Measurements from ENCODE around the gene TUT4. TPM values are rescaled to one million over a fixed set of nuclear protein-coding genes. Genes with fewer than 3 reads are reported as not detected.

The TUT4 gene
- total RNA-seq, 4 donors from 2014 or later, result 56.9 to 232 (median 67.9) TPM

GRCh38 chr1:52506920-52507546, 45.9 kb downstream of the TUT4 start:
- H3K36me3 ChIP-seq, result peaks cover 11% of the 10 kb centered on the region
- TF ChIP-seq POLR2A (IDR thresholded peaks at IDR 0.05) (no peak), POLR2AphosphoS5 (IDR thresholded peaks at IDR 0.05) (no peak), EP300 (IDR thresholded peaks at IDR 0.05) (no peak)
- TF ChIP-seq, protein P1, sequence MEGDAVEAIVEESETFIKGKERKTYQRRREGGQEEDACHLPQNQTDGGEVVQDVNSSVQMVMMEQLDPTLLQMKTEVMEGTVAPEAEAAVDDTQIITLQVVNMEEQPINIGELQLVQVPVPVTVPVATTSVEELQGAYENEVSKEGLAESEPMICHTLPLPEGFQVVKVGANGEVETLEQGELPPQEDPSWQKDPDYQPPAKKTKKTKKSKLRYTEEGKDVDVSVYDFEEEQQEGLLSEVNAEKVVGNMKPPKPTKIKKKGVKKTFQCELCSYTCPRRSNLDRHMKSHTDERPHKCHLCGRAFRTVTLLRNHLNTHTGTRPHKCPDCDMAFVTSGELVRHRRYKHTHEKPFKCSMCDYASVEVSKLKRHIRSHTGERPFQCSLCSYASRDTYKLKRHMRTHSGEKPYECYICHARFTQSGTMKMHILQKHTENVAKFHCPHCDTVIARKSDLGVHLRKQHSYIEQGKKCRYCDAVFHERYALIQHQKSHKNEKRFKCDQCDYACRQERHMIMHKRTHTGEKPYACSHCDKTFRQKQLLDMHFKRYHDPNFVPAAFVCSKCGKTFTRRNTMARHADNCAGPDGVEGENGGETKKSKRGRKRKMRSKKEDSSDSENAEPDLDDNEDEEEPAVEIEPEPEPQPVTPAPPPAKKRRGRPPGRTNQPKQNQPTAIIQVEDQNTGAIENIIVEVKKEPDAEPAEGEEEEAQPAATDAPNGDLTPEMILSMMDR (IDR thresholded peaks at IDR 0.05), result no peak
- H3K4me1 ChIP-seq, result no peaks in the 10 kb centered on the region
- H3K27ac ChIP-seq, result no peak overlapping the region
- no peaks in the 10 kb centered on the region for H3K27me3 ChIP-seq
- DNase-seq (ENCODE audit: low spot score in 2 of 2), result no peak
- no peaks in the 10 kb centered on the region for H3K9me3 ChIP-seq
- WGBS, result 63% methylated on average over 3 of the region's 3 CpGs
- H3K4me3 ChIP-seq, result no peak overlapping the region

- H3K4me3 ChIP-seq, result no peak overlapping the region
- no peaks in the 10 kb centered on the region for H3K4me1 ChIP-seq
- H3K9me3 ChIP-seq, result no peaks in the 10 kb centered on the region
- TF ChIP-seq EP300 (IDR thresholded peaks at IDR 0.05) (no peak), POLR2AphosphoS5 (IDR thresholded peaks at IDR 0.05) (no peak), POLR2A (IDR thresholded peaks at IDR 0.05) (no peak)
- TF ChIP-seq, protein P1 (IDR thresholded peaks at IDR 0.05), result no peak
- H3K27me3 ChIP-seq, result no peaks in the 10 kb centered on the region
- DNase-seq (ENCODE audit: low spot score in 2 of 2), result no peak
- WGBS, result 99% methylated on average over 3 of the region's 3 CpGs
- no peak overlapping the region for H3K27ac ChIP-seq
- H3K36me3 ChIP-seq, result peaks cover 11% of the 10 kb centered on the region
Measured at GRCh38 chr1:52506349-52506748, 46.5 kb downstream of the TUT4 start.

- no peak for TF ChIP-seq EP300 (IDR thresholded peaks at IDR 0.05)
- no peak for TF ChIP-seq POLR2AphosphoS5 (IDR thresholded peaks at IDR 0.05)
- TF ChIP-seq POLR2A (IDR thresholded peaks at IDR 0.05), result no peak
- TF ChIP-seq, protein P1 (IDR thresholded peaks at IDR 0.05), result no peak
- WGBS, result 95% methylated on average over 1 of the region's 1 CpG
Measured at GRCh38 chr1:52504720-52505119, 48.2 kb downstream of the TUT4 start.

DNA sequence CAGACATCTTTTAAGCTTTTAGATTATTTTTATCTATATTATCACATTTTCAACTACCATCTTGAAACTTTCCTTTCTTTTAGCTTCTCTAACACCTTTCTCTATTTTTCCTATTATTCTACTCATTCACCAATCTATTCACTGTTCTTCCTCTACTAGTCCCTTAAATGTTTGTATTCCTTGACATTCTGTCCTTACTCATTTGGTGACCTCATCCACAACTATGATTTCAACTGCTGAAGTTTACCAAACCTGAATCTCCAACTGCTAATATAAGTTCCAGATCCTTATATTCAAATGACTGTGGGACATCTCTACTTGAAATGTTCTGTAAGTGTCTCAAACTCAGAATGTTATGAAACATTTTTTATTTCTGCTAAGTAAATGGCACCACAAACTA, 49.2 kb downstream of the TUT4 start:
- Histone ChIP-seq H3K36me3 (peaks cover 13% of the 10 kb centered on the region), H3K9me3 (no peaks in the 10 kb centered on the region), H3K4me1 (no peaks in the 10 kb centered on the region), H3K27me3 (no peaks in the 10 kb centered on the region), H3K4me3 (no peak overlapping the region), H3K27ac (no peak overlapping the region)
- no peak for DNase-seq (ENCODE audit: low spot score in 2 of 2)
- TF ChIP-seq, protein P1 (IDR thresholded peaks at IDR 0.05), result no peak
- TF ChIP-seq POLR2AphosphoS5 (IDR thresholded peaks at IDR 0.05) (no peak), EP300 (IDR thresholded peaks at IDR 0.05) (no peak), POLR2A (IDR thresholded peaks at IDR 0.05) (no peak)

More at GRCh38 chr1:52504720-52505119, 48.2 kb downstream of the TUT4 start:
- Histone ChIP-seq H3K4me3 (no peak overlapping the region), H3K9me3 (no peaks in the 10 kb centered on the region), H3K36me3 (peaks cover 11% of the 10 kb centered on the region), H3K4me1 (no peaks in the 10 kb centered on the region), H3K27me3 (no peaks in the 10 kb centered on the region), H3K27ac (no peak overlapping the region)
- DNase-seq (ENCODE audit: low spot score in 2 of 2), result no peak

GRCh38 chr1:52502789-52503188, 50.1 kb downstream of the TUT4 start:
- WGBS, result 88% methylated on average over 5 of the region's 5 CpGs
- peaks cover 13% of the 10 kb centered on the region for H3K36me3 ChIP-seq
- H3K27ac ChIP-seq, result no peak overlapping the region
- H3K9me3 ChIP-seq, result no peaks in the 10 kb centered on the region
- H3K4me3 ChIP-seq, result no peak overlapping the region
- DNase-seq (ENCODE audit: low spot score in 2 of 2), result no peak
- TF ChIP-seq, protein P1 (IDR thresholded peaks at IDR 0.05), result no peak
- TF ChIP-seq POLR2A (IDR thresholded peaks at IDR 0.05) (no peak), POLR2AphosphoS5 (IDR thresholded peaks at IDR 0.05) (no peak), EP300 (IDR thresholded peaks at IDR 0.05) (no peak)
- H3K27me3 ChIP-seq, result no peaks in the 10 kb centered on the region
- H3K4me1 ChIP-seq, result no peaks in the 10 kb centered on the region

Measured in suprapubic skin (tissue), 4 donors.